HepG2 (cell line): Measurements from ENCODE around the gene URGCP. TPM values are rescaled to one million over a fixed set of nuclear protein-coding genes. Genes with fewer than 3 reads are reported as not detected.

Experiments used
- BHLHE40 ChIP-seq: IDR thresholded peaks from 2 replicates; pipeline ENCODE4 v1.6.1; 2011; ENCODE audit warnings: low read length, improper control_type of control experiment
- CBFB ChIP-seq: sonication (generic); formaldehyde crosslinking; IDR thresholded peaks from 2 replicates; pipeline ENCODE4 v1.4.0; 2020; ENCODE audit warnings: missing genetic modification reagents
- CREB1 ChIP-seq, 2 experiments: fragments of 450-650 bp in 1 of 2; IDR thresholded peaks; 2 replicates each; pipeline ENCODE4 v1.6.1; 2016 to 2017; ENCODE audit warnings: control low read depth in 1 of 2, mild to moderate bottlenecking in 1 of 2, missing compliant biosample characterization in 1 of 2, missing genetic modification characterization in 1 of 2
- EHMT2 ChIP-seq: fragments of 200-600 bp; sonication (generic); IDR thresholded peaks from 2 replicates; pipeline ENCODE4 v1.7.0; 2017; ENCODE audit warnings: antibody characterized with exemption, low read depth, low read length, borderline replicate concordance
- ELF1 ChIP-seq: sonication (generic); formaldehyde crosslinking; IDR thresholded peaks from 2 replicates; pipeline ENCODE4 v1.4.0; 2020; ENCODE audit warnings: missing genetic modification reagents
- ESRRA ChIP-seq: sonication (generic); formaldehyde crosslinking; IDR thresholded peaks from 2 replicates; pipeline ENCODE4 v1.5.1; 2020; ENCODE audit warnings: mild to moderate bottlenecking, low read depth, missing genetic modification reagents
- GRHL1 ChIP-seq: sonication (generic); formaldehyde crosslinking; conservative IDR thresholded peaks from 2 replicates; pipeline ENCODE4 v1.8.0; 2022; ENCODE audit warnings: missing genetic modification reagents
- HES4 ChIP-seq: sonication (generic); formaldehyde crosslinking; IDR thresholded peaks from 2 replicates; pipeline ENCODE4 v1.9.0; 2021; ENCODE audit warnings: mild to moderate bottlenecking, missing genetic modification reagents, borderline replicate concordance
- MIER2 ChIP-seq: IDR thresholded peaks from 2 replicates; pipeline ENCODE4 v1.6.1; 2016; ENCODE audit warnings: missing biosample characterization, missing genetic modification reagents
- POLR2A ChIP-seq, 2 experiments: IDR thresholded peaks; 2 replicates each; pipeline ENCODE4 v1.6.1; 2011; ENCODE audit warnings: low read depth in 2 of 2, low read length in 2 of 2, mild to moderate bottlenecking in 1 of 2, moderate library complexity in 1 of 2; ENCODE audit not compliant: insufficient read depth in 1 of 2
- SIX1 ChIP-seq: sonication (generic); formaldehyde crosslinking; IDR thresholded peaks from 2 replicates; pipeline ENCODE4 v1.4.0; 2020; ENCODE audit warnings: missing genetic modification reagents, borderline replicate concordance
- SP4 ChIP-seq: sonication (generic); formaldehyde crosslinking; IDR thresholded peaks from 2 replicates; pipeline ENCODE4 v1.8.1; 2023; ENCODE audit warnings: mild to moderate bottlenecking, missing genetic modification reagents
- ZBTB1 ChIP-seq: sonication (generic); formaldehyde crosslinking; IDR thresholded peaks from 2 replicates; pipeline ENCODE4 v1.4.0; 2020; ENCODE audit warnings: missing genetic modification reagents, borderline replicate concordance
- ZFAT ChIP-seq: sonication (generic); formaldehyde crosslinking; conservative IDR thresholded peaks from 2 replicates; pipeline ENCODE4 v1.8.1; 2023; ENCODE audit warnings: missing genetic modification reagents, inconsistent platforms
- ZIK1 ChIP-seq: sonication (generic); formaldehyde crosslinking; IDR thresholded peaks from 2 replicates; pipeline ENCODE4 v1.5.0; 2020; ENCODE audit warnings: mild to moderate bottlenecking, low read depth, missing genetic modification reagents, borderline replicate concordance
- ZKSCAN1 ChIP-seq: fragments of 150-350 bp; IDR thresholded peaks from 2 replicates; pipeline ENCODE4 v1.6.1; 2014; ENCODE audit warnings: low read length
- ZKSCAN5 ChIP-seq: sonication (generic); formaldehyde crosslinking; IDR thresholded peaks from 2 replicates; pipeline ENCODE4 v1.5.1; 2020; ENCODE audit warnings: mild to moderate bottlenecking, missing genetic modification reagents
- ZNF550 ChIP-seq: sonication (generic); formaldehyde crosslinking; IDR thresholded peaks from 2 replicates; pipeline ENCODE4 v1.4.0; 2020; ENCODE audit warnings: mild to moderate bottlenecking, missing genetic modification reagents, borderline replicate concordance
- ZNF558 ChIP-seq: sonication (generic); formaldehyde crosslinking; IDR thresholded peaks from 2 replicates; pipeline ENCODE4 v1.9.0; 2022; ENCODE audit warnings: mild to moderate bottlenecking, missing genetic modification reagents, borderline replicate concordance
- ZNF562 ChIP-seq: sonication (generic); formaldehyde crosslinking; IDR thresholded peaks from 2 replicates; pipeline ENCODE4 v1.8.0; 2022; ENCODE audit warnings: missing genetic modification reagents, borderline replicate concordance
- ZNF615 ChIP-seq: sonication (generic); formaldehyde crosslinking; IDR thresholded peaks from 2 replicates; pipeline ENCODE4 v1.5.0; 2020; ENCODE audit warnings: mild to moderate bottlenecking, missing genetic modification reagents, borderline replicate concordance
- ZNF652 ChIP-seq: IDR thresholded peaks from 2 replicates; pipeline ENCODE4 v1.6.1; 2016; ENCODE audit warnings: low read depth, borderline replicate concordance
- ZNF670 ChIP-seq: sonication (generic); formaldehyde crosslinking; IDR thresholded peaks from 2 replicates; pipeline ENCODE4 v1.8.0; 2022; ENCODE audit warnings: mild to moderate bottlenecking, missing genetic modification reagents, borderline replicate concordance
- ZNF782 ChIP-seq: sonication (generic); formaldehyde crosslinking; IDR thresholded peaks from 2 replicates; pipeline ENCODE4 v1.4.0; 2020; ENCODE audit warnings: missing genetic modification reagents, mild to moderate bottlenecking, borderline replicate concordance
- polyA plus RNA-seq, 8 experiments: library from polyadenylated mRNA; depleted of rRNA in 3 of 8; stranded (reverse) in 7 of 8; unstranded in 1 of 8; fragments of >200 nt; fragmentation: Illumina TruSeq in 4 of 8; extraction: Trizol in 4 of 8; gene quantifications; 2 replicates each; pipeline versions ENCODE4 v1.2.1 to v1.2.3, GENCODE V29; 2011 to 2016; ENCODE audit warnings: low read depth in 4 of 8, missing spikeins in 1 of 8, mixed read lengths in 1 of 8; ENCODE audit not compliant: insufficient read depth in 1 of 8
- total RNA-seq, 5 experiments: library from RNA; depleted of rRNA; stranded (reverse); fragments of >200 nt; fragmentation: Illumina TruSeq; extraction: Trizol; gene quantifications; 2 replicates each; pipeline ENCODE4 v1.2.3, GENCODE V29; 2016; ENCODE audit warnings: low read depth in 1 of 5
- TF ChIP-seq, protein P1 (sequence below): sonication (generic); formaldehyde crosslinking; IDR thresholded peaks from 2 replicates; pipeline ENCODE4 v1.4.0; 2020; ENCODE audit warnings: missing genetic modification reagents; ENCODE audit errors: not compliant biosample characterization
- TF ChIP-seq, protein P2 (sequence below): IDR thresholded peaks from 2 replicates; pipeline ENCODE4 v1.6.1; 2016; ENCODE audit warnings: low read depth, borderline replicate concordance

The URGCP gene
- total and polyA plus RNA-seq, 2 of the 13 experiments (the other 11 are each of a cell fraction or from before 2014, with no cell fraction given): 22.3 to 25.8 TPM

- TF ChIP-seq EHMT2: no peak
- TF ChIP-seq CREB1 (IDR thresholded peaks at IDR 0.05): peak; percentile 59
- no peak for TF ChIP-seq CREB1 (CRISPR knock-in tag; IDR thresholded peaks at IDR 0.05)
- no peak for TF ChIP-seq ZNF550
- peak; percentile 16; the same call in 1 of the 2 replicates for TF ChIP-seq ESRRA
- TF ChIP-seq ZKSCAN5 (CRISPR knock-in tag): no peak
- TF ChIP-seq, protein P1, sequence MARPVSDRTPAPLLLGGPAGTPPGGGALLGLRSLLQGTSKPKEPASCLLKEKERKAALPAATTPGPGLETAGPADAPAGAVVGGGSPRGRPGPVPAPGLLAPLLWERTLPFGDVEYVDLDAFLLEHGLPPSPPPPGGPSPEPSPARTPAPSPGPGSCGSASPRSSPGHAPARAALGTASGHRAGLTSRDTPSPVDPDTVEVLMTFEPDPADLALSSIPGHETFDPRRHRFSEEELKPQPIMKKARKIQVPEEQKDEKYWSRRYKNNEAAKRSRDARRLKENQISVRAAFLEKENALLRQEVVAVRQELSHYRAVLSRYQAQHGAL (CRISPR knock-in tag): peak; percentile 49
- TF ChIP-seq ZNF562: peak; percentile 63; the same call in 1 of the 2 replicates
- TF ChIP-seq BHLHE40: peak; percentile 72; the same call in 1 of the 2 replicates
- no peak for TF ChIP-seq SIX1 (CRISPR knock-in tag)
- 0 out of 2 replicates have a peak, but pooled peaks have one; percentile 8 for TF ChIP-seq ZNF652
- peak; percentile 1; the same call in 1 of the 2 replicates for TF ChIP-seq ELF1 (CRISPR knock-in tag)
- no peak for TF ChIP-seq GRHL1 (CRISPR knock-in tag)
- no peak for TF ChIP-seq MIER2
- TF ChIP-seq ZFAT (CRISPR knock-in tag): peak; percentile 90
- TF ChIP-seq CBFB: 0 out of 2 replicates have a peak, but pooled peaks have one; percentile 21
- no peak for TF ChIP-seq ZBTB1 (CRISPR knock-in tag)
- peak; percentile 68; the same call in 1 of the 2 replicates for TF ChIP-seq ZNF558 (CRISPR knock-in tag)
- TF ChIP-seq ZIK1: peak; percentile 93; the same call in 1 of the 2 replicates
- peak; percentile 69; the same call in 1 of the 2 replicates for TF ChIP-seq SP4
- peak; percentile 96 for TF ChIP-seq ZNF782 (CRISPR knock-in tag)
- TF ChIP-seq ZNF615 (CRISPR knock-in tag): no peak
- TF ChIP-seq HES4 (CRISPR knock-in tag): peak; percentile 98
- TF ChIP-seq, protein P2, sequence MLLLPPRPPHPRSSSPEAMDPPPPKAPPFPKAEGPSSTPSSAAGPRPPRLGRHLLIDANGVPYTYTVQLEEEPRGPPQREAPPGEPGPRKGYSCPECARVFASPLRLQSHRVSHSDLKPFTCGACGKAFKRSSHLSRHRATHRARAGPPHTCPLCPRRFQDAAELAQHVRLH: peak; percentile 61; the same call in 1 of the 2 replicates
- TF ChIP-seq ZNF670 (CRISPR knock-in tag): no peak
- no peak for TF ChIP-seq ZKSCAN1
- peak; percentile 95 to 96 for TF ChIP-seq POLR2A (IDR thresholded peaks at IDR 0.05; ENCODE audit: insufficient read depth in 1 of 2, low read depth in 2 of 2, low read length in 2 of 2)
Measured at GRCh38 chr7:43925984-43926797, 19.8 kb upstream of the URGCP start, which contains the start of gene UBE2D4 (continued).
